ENCODE data around the gene BOK. TPM values are rescaled to one million over a fixed set of nuclear protein-coding genes. Genes with fewer than 3 reads are reported as not detected.

The BOK gene
- total and polyA plus RNA-seq, 2 of the 4 experiments (the other 2 are of a cell fraction): 13.3 to 34.4 TPM

DNA sequence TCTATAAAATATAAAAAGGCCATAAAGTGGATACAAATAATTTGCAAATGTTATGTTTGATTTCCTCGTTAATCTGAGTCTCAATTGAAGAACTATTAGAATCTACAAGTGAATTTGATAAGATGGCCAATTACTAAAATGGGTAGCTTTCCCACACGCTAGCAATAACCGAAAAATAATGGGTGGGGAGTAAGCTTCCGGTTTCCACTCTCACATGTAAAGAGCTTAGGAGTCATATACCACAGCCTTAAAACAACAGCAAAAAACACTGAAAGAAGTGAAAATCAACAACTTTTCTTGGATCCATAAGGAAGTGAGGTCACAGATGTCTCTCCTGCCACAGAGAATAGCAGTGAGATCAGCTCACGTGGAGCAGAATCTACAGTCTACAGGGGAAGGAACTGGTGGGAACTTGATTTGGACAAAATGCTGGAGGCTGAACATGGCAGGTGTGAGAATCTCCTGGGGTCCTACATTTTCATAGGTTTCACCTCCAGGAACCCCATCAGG lies 59.8 kb downstream of the BOK start:
- Histone ChIP-seq H2BK15ac (ENCODE audit: low read depth, low read length) (no peak overlapping the region), H3K14ac (replicated peaks; ENCODE audit: low read depth, low read length) (no peak overlapping the region), H4K5ac (ENCODE audit: low read depth, low read length) (no peak overlapping the region), H3K9ac (ENCODE audit: low read depth, low read length) (no peak overlapping the region), H3K4me3 (ENCODE audit: insufficient read depth, low read depth, low read length) (no peak overlapping the region), H2AK9ac (replicated peaks; ENCODE audit: low read depth, low read length, poor library complexity) (no peak overlapping the region), H3K56ac (ENCODE audit: extremely low read depth, insufficient read depth, low read length) (no peak overlapping the region), H3K27ac (ENCODE audit: insufficient read depth, low read length) (no peak overlapping the region), H2AFZ (replicated peaks; ENCODE audit: low read length, poor library complexity) (no peak overlapping the region), H3K4me2 (ENCODE audit: low read depth, low read length) (no peak overlapping the region), H3K9me3 (ENCODE audit: control insufficient read depth, insufficient read depth, low read length) (no peaks in the 10 kb centered on the region), H3K79me1 (ENCODE audit: low read depth in 1 of 2, low read length in 2 of 2) (peaks cover 37 to 75% of the 10 kb centered on the region in 2 experiments), H4K20me1 (ENCODE audit: insufficient read depth, low read length) (peaks cover 44% of the 10 kb centered on the region), H3K18ac (ENCODE audit: low read depth, low read length) (no peak overlapping the region), H4K91ac (ENCODE audit: insufficient read depth, low read depth, low read length) (no peak overlapping the region), H4K8ac (ENCODE audit: low read depth in 2 of 2, low read length in 2 of 2) (no peak overlapping the region), H3K4me1 (ENCODE audit: control insufficient read depth, insufficient read depth, low read length) (no peaks in the 10 kb centered on the region; the same call in 1 of the 2 replicates), H3K23ac (ENCODE audit: low read depth, low read length) (no peak overlapping the region), H3K36me3 (ENCODE audit: control insufficient read depth, insufficient read depth, low read length) (peaks cover 9% of the 10 kb centered on the region), H3K9me1 (ENCODE audit: insufficient read depth, low read length) (peaks cover 10% of the 10 kb centered on the region; the same call in 1 of the 2 replicates), H2BK5ac (ENCODE audit: low read depth, low read length, poor library complexity, severe bottlenecking) (no peak overlapping the region), H2AK5ac (ENCODE audit: low read depth, low read length) (no peak overlapping the region), H3K27me3 (ENCODE audit: control insufficient read depth, insufficient read depth, low read length) (no peaks in the 10 kb centered on the region), H2BK20ac (ENCODE audit: low read depth, low read length) (no peak overlapping the region), H2BK120ac (ENCODE audit: low read depth, low read length) (no peak overlapping the region), H3K4ac (ENCODE audit: low read depth, low read length) (no peak overlapping the region)
- no peak for TF ChIP-seq RFX5 (IDR thresholded peaks at IDR 0.05; ENCODE audit: low read depth, low read length)
- TF ChIP-seq SMC3 (IDR thresholded peaks at IDR 0.05; ENCODE audit: low read depth, low read length): no peak
- no peak for TF ChIP-seq POLR2A (IDR thresholded peaks at IDR 0.05; ENCODE audit: low read depth, low read length)
- no peak for TF ChIP-seq FOS (IDR thresholded peaks at IDR 0.05; ENCODE audit: low read depth, low read length)
- TF ChIP-seq RAD21 (IDR thresholded peaks at IDR 0.05; ENCODE audit: low read length): no peak
- no peak for TF ChIP-seq CEBPB (IDR thresholded peaks at IDR 0.05; ENCODE audit: low read depth, low read length)
- no peak for TF ChIP-seq RCOR1 (IDR thresholded peaks at IDR 0.05; ENCODE audit: insufficient replicate concordance, low read length)
- TF ChIP-seq MAZ (IDR thresholded peaks at IDR 0.05; ENCODE audit: borderline replicate concordance, low read depth, low read length): no peak
- TF ChIP-seq, protein P1, sequence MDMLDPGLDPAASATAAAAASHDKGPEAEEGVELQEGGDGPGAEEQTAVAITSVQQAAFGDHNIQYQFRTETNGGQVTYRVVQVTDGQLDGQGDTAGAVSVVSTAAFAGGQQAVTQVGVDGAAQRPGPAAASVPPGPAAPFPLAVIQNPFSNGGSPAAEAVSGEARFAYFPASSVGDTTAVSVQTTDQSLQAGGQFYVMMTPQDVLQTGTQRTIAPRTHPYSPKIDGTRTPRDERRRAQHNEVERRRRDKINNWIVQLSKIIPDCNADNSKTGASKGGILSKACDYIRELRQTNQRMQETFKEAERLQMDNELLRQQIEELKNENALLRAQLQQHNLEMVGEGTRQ (IDR thresholded peaks at IDR 0.05; ENCODE audit: low read depth, low read length): no peak
- TF ChIP-seq MAFK (IDR thresholded peaks at IDR 0.05; ENCODE audit: low read depth, low read length): no peak
- TF ChIP-seq, protein P2, sequence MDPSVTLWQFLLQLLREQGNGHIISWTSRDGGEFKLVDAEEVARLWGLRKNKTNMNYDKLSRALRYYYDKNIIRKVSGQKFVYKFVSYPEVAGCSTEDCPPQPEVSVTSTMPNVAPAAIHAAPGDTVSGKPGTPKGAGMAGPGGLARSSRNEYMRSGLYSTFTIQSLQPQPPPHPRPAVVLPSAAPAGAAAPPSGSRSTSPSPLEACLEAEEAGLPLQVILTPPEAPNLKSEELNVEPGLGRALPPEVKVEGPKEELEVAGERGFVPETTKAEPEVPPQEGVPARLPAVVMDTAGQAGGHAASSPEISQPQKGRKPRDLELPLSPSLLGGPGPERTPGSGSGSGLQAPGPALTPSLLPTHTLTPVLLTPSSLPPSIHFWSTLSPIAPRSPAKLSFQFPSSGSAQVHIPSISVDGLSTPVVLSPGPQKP (IDR thresholded peaks at IDR 0.05; ENCODE audit: borderline replicate concordance, low read depth, low read length): no peak
- TF ChIP-seq, protein P3, sequence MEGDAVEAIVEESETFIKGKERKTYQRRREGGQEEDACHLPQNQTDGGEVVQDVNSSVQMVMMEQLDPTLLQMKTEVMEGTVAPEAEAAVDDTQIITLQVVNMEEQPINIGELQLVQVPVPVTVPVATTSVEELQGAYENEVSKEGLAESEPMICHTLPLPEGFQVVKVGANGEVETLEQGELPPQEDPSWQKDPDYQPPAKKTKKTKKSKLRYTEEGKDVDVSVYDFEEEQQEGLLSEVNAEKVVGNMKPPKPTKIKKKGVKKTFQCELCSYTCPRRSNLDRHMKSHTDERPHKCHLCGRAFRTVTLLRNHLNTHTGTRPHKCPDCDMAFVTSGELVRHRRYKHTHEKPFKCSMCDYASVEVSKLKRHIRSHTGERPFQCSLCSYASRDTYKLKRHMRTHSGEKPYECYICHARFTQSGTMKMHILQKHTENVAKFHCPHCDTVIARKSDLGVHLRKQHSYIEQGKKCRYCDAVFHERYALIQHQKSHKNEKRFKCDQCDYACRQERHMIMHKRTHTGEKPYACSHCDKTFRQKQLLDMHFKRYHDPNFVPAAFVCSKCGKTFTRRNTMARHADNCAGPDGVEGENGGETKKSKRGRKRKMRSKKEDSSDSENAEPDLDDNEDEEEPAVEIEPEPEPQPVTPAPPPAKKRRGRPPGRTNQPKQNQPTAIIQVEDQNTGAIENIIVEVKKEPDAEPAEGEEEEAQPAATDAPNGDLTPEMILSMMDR (conservative IDR thresholded peaks at IDR 0.05; ENCODE audit: low read depth, low read length): no peak
- TF ChIP-seq NFE2L2 (IDR thresholded peaks at IDR 0.05; ENCODE audit: low read depth, low read length): no peak
- TF ChIP-seq MXI1 (IDR thresholded peaks at IDR 0.05; ENCODE audit: borderline replicate concordance, low read depth, low read length): no peak
- no peak for TF ChIP-seq CHD1 (IDR thresholded peaks at IDR 0.05; ENCODE audit: low read depth, low read length)
- no peak for TF ChIP-seq BHLHE40 (IDR thresholded peaks at IDR 0.05; ENCODE audit: low read depth, low read length)
- dilution Hi-C loops (cut with HindIII; ENCODE audit: low sequenced_read_pairs, unreplicated experiment): no loop called here
- no peak for DNase-seq
- no TSS peak for BruUV-seq (replicated peaks)
- no peak for ATAC-seq (ENCODE audit: low read depth)
- CTCF ChIA-PET: no interaction called here
- intact Hi-C loops (cut with micrococcal nuclease): no loop called here
- WGBS, 2 experiments (ENCODE audit: extremely low coverage in 2 of 2, insufficient read length in 1 of 2): no CpG with 5 or more reads among the region's 5 CpGs
- in situ Hi-C loops (cut with MboI; ENCODE audit: low sequenced_read_pairs): no loop called here
- POLR2A ChIA-PET (ENCODE audit: unreplicated experiment): no interaction called here
